HepG2 (cell line): ENCODE measurements around the gene BBS1. TPM values are rescaled to one million over a fixed set of nuclear protein-coding genes. Genes with fewer than 3 reads are reported as not detected.

ENCODE experiments used
- EED ChIP-seq: sonication (generic); formaldehyde crosslinking; IDR thresholded peaks from 2 replicates; pipeline ENCODE4 v1.5.0; 2020; ENCODE audit warnings: mild to moderate bottlenecking, missing genetic modification reagents
- FOXP4 ChIP-seq: sonication (generic); formaldehyde crosslinking; IDR thresholded peaks from 2 replicates; pipeline ENCODE4 v1.4.0; 2020; ENCODE audit warnings: missing genetic modification reagents
- HBP1 ChIP-seq: IDR thresholded peaks from 2 replicates; pipeline ENCODE4 v1.6.1; 2016; ENCODE audit warnings: low read depth, control low read depth
- TCF7L2 ChIP-seq: IDR thresholded peaks from 2 replicates; pipeline ENCODE4 v1.6.1; 2011; ENCODE audit warnings: mild to moderate bottlenecking, low read depth, low read length, moderate library complexity
- ZHX2 ChIP-seq, 2 experiments: sonication (generic) in 1 of 2; formaldehyde crosslinking in 1 of 2; IDR thresholded peaks; 2 replicates each; pipeline versions ENCODE4 v1.6.1 to v1.9.0; 2014 to 2022; ENCODE audit warnings: antibody characterized with exemption in 1 of 2, borderline replicate concordance in 1 of 2, inconsistent platforms in 1 of 2, low read depth in 1 of 2, missing genetic modification reagents in 1 of 2
- ZNF737 ChIP-seq: sonication (generic); formaldehyde crosslinking; IDR thresholded peaks from 2 replicates; pipeline ENCODE4 v1.5.0; 2020; ENCODE audit warnings: missing genetic modification reagents, mild to moderate bottlenecking, borderline replicate concordance
- ZSCAN29 ChIP-seq: sonication (generic); formaldehyde crosslinking; conservative IDR thresholded peaks from 2 replicates; pipeline ENCODE4 v1.4.0; 2020; ENCODE audit warnings: mild to moderate bottlenecking, missing genetic modification reagents
- polyA plus RNA-seq, 8 experiments: library from polyadenylated mRNA; depleted of rRNA in 3 of 8; stranded (reverse) in 7 of 8; unstranded in 1 of 8; fragments of >200 nt; fragmentation: Illumina TruSeq in 4 of 8; extraction: Trizol in 4 of 8; gene quantifications; 2 replicates each; pipeline versions ENCODE4 v1.2.1 to v1.2.3, GENCODE V29; 2011 to 2016; ENCODE audit warnings: low read depth in 4 of 8, missing spikeins in 1 of 8, mixed read lengths in 1 of 8; ENCODE audit not compliant: insufficient read depth in 1 of 8
- total RNA-seq, 5 experiments: library from RNA; depleted of rRNA; stranded (reverse); fragments of >200 nt; fragmentation: Illumina TruSeq; extraction: Trizol; gene quantifications; 2 replicates each; pipeline ENCODE4 v1.2.3, GENCODE V29; 2016; ENCODE audit warnings: low read depth in 1 of 5
- TF ChIP-seq, protein P1 (sequence below), 2 experiments: sonication (generic) in 1 of 2; formaldehyde crosslinking in 1 of 2; IDR thresholded peaks; 2 replicates each; pipeline versions ENCODE4 v1.4.0 to v1.6.1; 2016 to 2020; ENCODE audit warnings: borderline replicate concordance in 1 of 2, low read depth in 1 of 2, mild to moderate bottlenecking in 1 of 2, missing genetic modification reagents in 1 of 2
- TF ChIP-seq, protein P2 (sequence below): sonication (generic); formaldehyde crosslinking; IDR thresholded peaks from 2 replicates; pipeline ENCODE4 v1.4.0; 2020; ENCODE audit warnings: missing genetic modification reagents

BBS1 gene
- total and polyA plus RNA-seq, 2 of the 13 experiments (the other 11 are each of a cell fraction or from before 2014, with no cell fraction given), result 11.7 to 14.1 TPM

- TF ChIP-seq FOXP4 (CRISPR knock-in tag) (no peak), ZHX2 (IDR thresholded peaks at IDR 0.05; ENCODE audit: low read depth) (no peak), ZHX2 (CRISPR knock-in tag; IDR thresholded peaks at IDR 0.05; ENCODE audit: borderline replicate concordance) (no peak), TCF7L2 (no peak), ZSCAN29 (CRISPR knock-in tag) (no peak), EED (CRISPR knock-in tag) (no peak), HBP1 (no peak), ZNF737 (CRISPR knock-in tag) (0 out of 2 replicates have a peak, but pooled peaks have one; percentile 17)
- TF ChIP-seq, protein P1, sequence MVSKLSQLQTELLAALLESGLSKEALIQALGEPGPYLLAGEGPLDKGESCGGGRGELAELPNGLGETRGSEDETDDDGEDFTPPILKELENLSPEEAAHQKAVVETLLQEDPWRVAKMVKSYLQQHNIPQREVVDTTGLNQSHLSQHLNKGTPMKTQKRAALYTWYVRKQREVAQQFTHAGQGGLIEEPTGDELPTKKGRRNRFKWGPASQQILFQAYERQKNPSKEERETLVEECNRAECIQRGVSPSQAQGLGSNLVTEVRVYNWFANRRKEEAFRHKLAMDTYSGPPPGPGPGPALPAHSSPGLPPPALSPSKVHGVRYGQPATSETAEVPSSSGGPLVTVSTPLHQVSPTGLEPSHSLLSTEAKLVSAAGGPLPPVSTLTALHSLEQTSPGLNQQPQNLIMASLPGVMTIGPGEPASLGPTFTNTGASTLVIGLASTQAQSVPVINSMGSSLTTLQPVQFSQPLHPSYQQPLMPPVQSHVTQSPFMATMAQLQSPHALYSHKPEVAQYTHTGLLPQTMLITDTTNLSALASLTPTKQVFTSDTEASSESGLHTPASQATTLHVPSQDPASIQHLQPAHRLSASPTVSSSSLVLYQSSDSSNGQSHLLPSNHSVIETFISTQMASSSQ (IDR thresholded peaks at IDR 0.05; ENCODE audit: low read depth), result no peak
- TF ChIP-seq, protein P1 (CRISPR knock-in tag; IDR thresholded peaks at IDR 0.05; ENCODE audit: borderline replicate concordance), result no peak
- TF ChIP-seq, protein P2, sequence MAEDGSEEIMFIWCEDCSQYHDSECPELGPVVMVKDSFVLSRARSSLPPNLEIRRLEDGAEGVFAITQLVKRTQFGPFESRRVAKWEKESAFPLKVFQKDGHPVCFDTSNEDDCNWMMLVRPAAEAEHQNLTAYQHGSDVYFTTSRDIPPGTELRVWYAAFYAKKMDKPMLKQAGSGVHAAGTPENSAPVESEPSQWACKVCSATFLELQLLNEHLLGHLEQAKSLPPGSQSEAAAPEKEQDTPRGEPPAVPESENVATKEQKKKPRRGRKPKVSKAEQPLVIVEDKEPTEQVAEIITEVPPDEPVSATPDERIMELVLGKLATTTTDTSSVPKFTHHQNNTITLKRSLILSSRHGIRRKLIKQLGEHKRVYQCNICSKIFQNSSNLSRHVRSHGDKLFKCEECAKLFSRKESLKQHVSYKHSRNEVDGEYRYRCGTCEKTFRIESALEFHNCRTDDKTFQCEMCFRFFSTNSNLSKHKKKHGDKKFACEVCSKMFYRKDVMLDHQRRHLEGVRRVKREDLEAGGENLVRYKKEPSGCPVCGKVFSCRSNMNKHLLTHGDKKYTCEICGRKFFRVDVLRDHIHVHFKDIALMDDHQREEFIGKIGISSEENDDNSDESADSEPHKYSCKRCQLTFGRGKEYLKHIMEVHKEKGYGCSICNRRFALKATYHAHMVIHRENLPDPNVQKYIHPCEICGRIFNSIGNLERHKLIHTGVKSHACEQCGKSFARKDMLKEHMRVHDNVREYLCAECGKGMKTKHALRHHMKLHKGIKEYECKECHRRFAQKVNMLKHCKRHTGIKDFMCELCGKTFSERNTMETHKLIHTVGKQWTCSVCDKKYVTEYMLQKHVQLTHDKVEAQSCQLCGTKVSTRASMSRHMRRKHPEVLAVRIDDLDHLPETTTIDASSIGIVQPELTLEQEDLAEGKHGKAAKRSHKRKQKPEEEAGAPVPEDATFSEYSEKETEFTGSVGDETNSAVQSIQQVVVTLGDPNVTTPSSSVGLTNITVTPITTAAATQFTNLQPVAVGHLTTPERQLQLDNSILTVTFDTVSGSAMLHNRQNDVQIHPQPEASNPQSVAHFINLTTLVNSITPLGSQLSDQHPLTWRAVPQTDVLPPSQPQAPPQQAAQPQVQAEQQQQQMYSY, result no peak
These were observed 42.7 kb upstream of the BBS1 start (continued) for GRCh38 chr11:66467756-66468155.
